HG03060 (cell line): ENCODE measurements around the gene TAF11L8.
"Not testable (repeated sequence)": the region's sequence is repeated elsewhere in the genome, so short reads cannot be mapped to it uniquely, and the experiment has no call there.

Source experiments
- ATAC-seq: cut with Tn5 transposase; IDR thresholded peaks from one replicate; pipeline ENCODE4 v1.9.1; 2021; ENCODE audit warnings: low read depth, moderate number of reproducible peaks; ENCODE audit not compliant: unreplicated experiment

Gene TAF11L8

GRCh38 chr5:17590860-17591259 is at the start of gene TAF11L8:
TAF11L8 (minus strand) TSS chr5:17590960.
- not testable (repeated sequence) for ATAC-seq

GRCh38 chr5:17634160-17634559 is 43.4 kb upstream of the TAF11L8 start, which contains the start of gene TAF11L14:
TAF11L14 (plus strand) TSS chr5:17634460.
- no peak for ATAC-seq

- not testable (repeated sequence) for ATAC-seq
These were observed 41.0 kb upstream of the TAF11L8 start, which contains the start of gene TAF11L13 for GRCh38 chr5:17631788-17632187. TAF11L13 (plus strand) TSS chr5:17632088.

GRCh38 chr5:17625686-17626085 is 34.9 kb upstream of the TAF11L8 start:
- ATAC-seq, result no peak

GRCh38 chr5:17620627-17621026 is 29.9 kb upstream of the TAF11L8 start:
- ATAC-seq, result no peak

GRCh38 chr5:17619354-17619753 is 28.6 kb upstream of the TAF11L8 start:
- no peak for ATAC-seq

GRCh38 chr5:17614872-17615605 is 24.3 kb upstream of the TAF11L8 start:
- no peak for ATAC-seq

- ATAC-seq, result not testable (repeated sequence)
These were observed 19.3 kb upstream of the TAF11L8 start, which contains the start of gene TAF11L12 for GRCh38 chr5:17610092-17610491. TAF11L12 (plus strand) TSS chr5:17610392.

- ATAC-seq, result not testable (repeated sequence)
These were observed 16.7 kb upstream of the TAF11L8 start for GRCh38 chr5:17607461-17607860.

GRCh38 chr5:17604951-17605350 is 14.2 kb upstream of the TAF11L8 start:
- no peak for ATAC-seq

GRCh38 chr5:17603880-17604279 is 13.1 kb upstream of the TAF11L8 start, which contains the start of gene TAF11L11:
TAF11L11 (plus strand) TSS chr5:17604183.
- ATAC-seq, result not testable (repeated sequence)

GRCh38 chr5:17597728-17598127 is 7.0 kb upstream of the TAF11L8 start, which contains the start of gene TAF11L10:
TAF11L10 (minus strand) TSS chr5:17597828.
- not testable (repeated sequence) for ATAC-seq

GRCh38 chr5:17594255-17594654 is 3.5 kb upstream of the TAF11L8 start, which contains the start of gene TAF11L9:
TAF11L9 (minus strand) TSS chr5:17594394.
- not testable (repeated sequence) for ATAC-seq

- ATAC-seq, result not testable (repeated sequence)
These were observed 5.1 kb downstream of the TAF11L8 start, which contains the start of gene TAF11L7 for GRCh38 chr5:17585658-17586057. TAF11L7 (minus strand) TSS chr5:17585758.
